SK-N-SH treated with all-trans-retinoic acid at 6 μM for 48 hours (cell line): Measurements from ENCODE around the gene THRB.

Source experiments
- ATAC-seq: fragments of 200-7000 bp; cut with Tn5 transposase; 3 replicates; pipeline ENCODE4 v1.9.1; 2020; ENCODE audit warnings: mild to moderate bottlenecking, moderate library complexity
- ARNTL ChIP-seq: fragments of 450-650 bp; formaldehyde crosslinking; IDR thresholded peaks from 2 replicates; pipeline ENCODE4 v1.5.0; 2020; ENCODE audit warnings: low read depth, mild to moderate bottlenecking, moderate library complexity, borderline replicate concordance
- BACH2 ChIP-seq: fragments of 250-450 bp; sonication (Bioruptor Pico); IDR thresholded peaks from 2 replicates; pipeline ENCODE4 v1.9.0; 2021; ENCODE audit warnings: mild to moderate bottlenecking, borderline replicate concordance
- CSDC2 ChIP-seq: fragments of 250-450 bp; sonication (Bioruptor Pico); IDR thresholded peaks from 2 replicates; pipeline ENCODE4 v1.5.0; 2020; ENCODE audit warnings: mild to moderate bottlenecking, moderate library complexity
- ESRRG ChIP-seq: fragments of 250-450 bp; sonication (Bioruptor Pico); IDR thresholded peaks from 2 replicates; pipeline ENCODE4 v1.6.1; 2021; ENCODE audit warnings: mild to moderate bottlenecking
- GLIS3 ChIP-seq: fragments of 250-450 bp; sonication (Bioruptor Pico); IDR thresholded peaks from 2 replicates; pipeline ENCODE4 v1.5.0; 2020; ENCODE audit warnings: mild to moderate bottlenecking, moderate library complexity
- ISL1 ChIP-seq: fragments of 250-450 bp; sonication (Bioruptor Pico); IDR thresholded peaks from 2 replicates; pipeline ENCODE4 v2.1.2; 2022; ENCODE audit warnings: mild to moderate bottlenecking, moderate library complexity
- OSR1 ChIP-seq: fragments of 250-450 bp; sonication (Bioruptor Pico); IDR thresholded peaks from 2 replicates; pipeline ENCODE4 v1.8.0; 2022; ENCODE audit warnings: moderate library complexity, mild to moderate bottlenecking, inconsistent platforms
- PPARA ChIP-seq: fragments of 250-450 bp; sonication (Bioruptor Pico); IDR thresholded peaks from 2 replicates; pipeline ENCODE4 v1.5.0; 2020; ENCODE audit warnings: mild to moderate bottlenecking, borderline replicate concordance
- RARB ChIP-seq: fragments of 250-450 bp; sonication (Bioruptor Pico); IDR thresholded peaks from 2 replicates; pipeline ENCODE4 v1.8.0; 2021; ENCODE audit warnings: mild to moderate bottlenecking, moderate library complexity
- SNAI2 ChIP-seq: fragments of 250-450 bp; sonication (Bioruptor Pico); IDR thresholded peaks from 2 replicates; pipeline ENCODE4 v1.5.0; 2020; ENCODE audit warnings: mild to moderate bottlenecking, moderate library complexity
- TCF4 ChIP-seq: fragments of 250-450 bp; sonication (Bioruptor Pico); IDR thresholded peaks from 2 replicates; pipeline ENCODE4 v1.8.0; 2021; ENCODE audit warnings: mild to moderate bottlenecking, moderate library complexity, borderline replicate concordance
- TOX ChIP-seq: fragments of 250-450 bp; sonication (Bioruptor Pico); IDR thresholded peaks from 2 replicates; pipeline ENCODE4 v1.8.0; 2021; ENCODE audit warnings: mild to moderate bottlenecking, moderate library complexity, borderline replicate concordance
- ZC3H10 ChIP-seq: fragments of 250-450 bp; sonication (Bioruptor Pico); IDR thresholded peaks from 2 replicates; pipeline ENCODE4 v1.5.1; 2021; ENCODE audit warnings: mild to moderate bottlenecking, moderate library complexity
- ZFP3 ChIP-seq: fragments of 250-450 bp; sonication (Bioruptor Pico); IDR thresholded peaks from 2 replicates; pipeline ENCODE4 v1.5.0; 2020; ENCODE audit warnings: mild to moderate bottlenecking, moderate library complexity
- ZFP30 ChIP-seq: fragments of 450-650 bp; formaldehyde crosslinking; IDR thresholded peaks from 2 replicates; pipeline ENCODE4 v1.5.0; 2022; ENCODE audit warnings: mild to moderate bottlenecking, moderate library complexity
- ZNF565 ChIP-seq: fragments of 450-650 bp; formaldehyde crosslinking; conservative IDR thresholded peaks from 2 replicates; pipeline ENCODE4 v1.5.0; 2020; ENCODE audit warnings: low read depth, mild to moderate bottlenecking, moderate library complexity
- ZNF70 ChIP-seq: fragments of 450-650 bp; formaldehyde crosslinking; IDR thresholded peaks from 2 replicates; pipeline ENCODE4 v1.5.0; 2020; ENCODE audit warnings: mild to moderate bottlenecking, moderate library complexity
- ZNF8 ChIP-seq: fragments of 450-650 bp; formaldehyde crosslinking; IDR thresholded peaks from 2 replicates; pipeline ENCODE4 v1.5.0; 2020; ENCODE audit warnings: mild to moderate bottlenecking, moderate library complexity
- TF ChIP-seq, protein P1 (sequence below): fragments of 250-450 bp; sonication (Bioruptor Pico); IDR thresholded peaks from 2 replicates; pipeline ENCODE4 v1.5.0; 2020; ENCODE audit warnings: mild to moderate bottlenecking, moderate library complexity
- TF ChIP-seq, protein P2 (sequence below): fragments of 250-450 bp; sonication (Bioruptor Pico); IDR thresholded peaks from 2 replicates; pipeline ENCODE4 v1.5.1; 2020; ENCODE audit warnings: low read depth, mild to moderate bottlenecking, moderate library complexity
- TF ChIP-seq, protein P3 (sequence below): fragments of 250-450 bp; sonication (Bioruptor Pico); IDR thresholded peaks from 2 replicates; pipeline ENCODE4 v1.8.0; 2020; ENCODE audit warnings: mild to moderate bottlenecking, moderate library complexity, borderline replicate concordance
- TF ChIP-seq, protein P4 (sequence below): fragments of 250-450 bp; sonication (Bioruptor Pico); IDR thresholded peaks from 2 replicates; pipeline ENCODE4 v1.5.1; 2021; ENCODE audit warnings: mild to moderate bottlenecking, moderate library complexity
- TF ChIP-seq, protein P5 (sequence below): fragments of 250-450 bp; sonication (Bioruptor Pico); IDR thresholded peaks from 2 replicates; pipeline ENCODE4 v1.8.0; 2021; ENCODE audit warnings: low read depth, mild to moderate bottlenecking, moderate library complexity, borderline replicate concordance

The THRB gene

DNA sequence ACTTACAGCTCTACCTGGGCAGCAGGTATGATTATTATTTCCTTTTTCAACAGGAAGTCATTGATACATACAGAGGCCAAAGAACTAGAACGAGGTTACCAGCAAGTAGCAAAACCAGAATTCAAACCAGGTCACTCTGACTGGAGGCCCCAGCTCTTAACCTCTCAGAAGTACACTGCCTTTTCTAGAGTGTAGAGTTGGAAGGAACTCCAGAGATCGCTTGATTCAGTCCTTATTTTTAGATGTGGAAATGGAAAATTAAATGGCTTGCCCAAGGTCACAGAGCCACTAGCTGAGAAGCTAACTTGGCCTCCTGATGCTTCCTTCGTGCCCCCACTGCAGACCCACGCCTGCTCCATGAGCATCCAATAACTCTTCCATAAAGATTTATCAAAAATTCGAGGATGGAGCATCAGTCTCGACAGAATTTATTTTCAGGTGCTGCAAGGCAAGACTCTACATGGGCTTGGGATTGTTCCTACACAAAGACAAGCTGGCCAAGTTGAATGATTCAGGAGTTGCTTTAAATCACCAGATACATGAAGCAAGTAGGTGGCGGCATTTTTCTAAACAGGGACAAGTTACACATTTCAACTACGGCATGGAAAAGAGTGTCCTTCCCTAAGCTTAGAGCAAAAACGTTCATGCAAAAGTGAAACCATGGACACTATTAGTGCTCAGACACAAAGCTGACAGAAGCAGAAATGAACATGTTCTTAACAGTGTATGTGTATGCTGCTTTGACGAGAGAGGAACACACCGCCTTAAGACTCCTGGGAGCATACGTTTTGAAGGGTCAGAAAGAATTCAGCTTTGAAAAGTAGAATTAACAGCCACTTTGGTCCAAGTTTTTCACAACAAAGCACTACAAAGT is 235.7 kb downstream of the THRB start:
- TF ChIP-seq BACH2 (CRISPR knock-in tag), result no peak
- TF ChIP-seq ZNF70 (CRISPR knock-in tag), result no peak
- no peak for TF ChIP-seq OSR1 (CRISPR knock-in tag)
- no peak for TF ChIP-seq TOX (CRISPR knock-in tag)
- TF ChIP-seq ZNF565 (CRISPR knock-in tag), result no peak
- no peak for TF ChIP-seq SNAI2 (CRISPR knock-in tag)
- no peak for TF ChIP-seq ISL1 (CRISPR knock-in tag)
- TF ChIP-seq, protein P1, sequence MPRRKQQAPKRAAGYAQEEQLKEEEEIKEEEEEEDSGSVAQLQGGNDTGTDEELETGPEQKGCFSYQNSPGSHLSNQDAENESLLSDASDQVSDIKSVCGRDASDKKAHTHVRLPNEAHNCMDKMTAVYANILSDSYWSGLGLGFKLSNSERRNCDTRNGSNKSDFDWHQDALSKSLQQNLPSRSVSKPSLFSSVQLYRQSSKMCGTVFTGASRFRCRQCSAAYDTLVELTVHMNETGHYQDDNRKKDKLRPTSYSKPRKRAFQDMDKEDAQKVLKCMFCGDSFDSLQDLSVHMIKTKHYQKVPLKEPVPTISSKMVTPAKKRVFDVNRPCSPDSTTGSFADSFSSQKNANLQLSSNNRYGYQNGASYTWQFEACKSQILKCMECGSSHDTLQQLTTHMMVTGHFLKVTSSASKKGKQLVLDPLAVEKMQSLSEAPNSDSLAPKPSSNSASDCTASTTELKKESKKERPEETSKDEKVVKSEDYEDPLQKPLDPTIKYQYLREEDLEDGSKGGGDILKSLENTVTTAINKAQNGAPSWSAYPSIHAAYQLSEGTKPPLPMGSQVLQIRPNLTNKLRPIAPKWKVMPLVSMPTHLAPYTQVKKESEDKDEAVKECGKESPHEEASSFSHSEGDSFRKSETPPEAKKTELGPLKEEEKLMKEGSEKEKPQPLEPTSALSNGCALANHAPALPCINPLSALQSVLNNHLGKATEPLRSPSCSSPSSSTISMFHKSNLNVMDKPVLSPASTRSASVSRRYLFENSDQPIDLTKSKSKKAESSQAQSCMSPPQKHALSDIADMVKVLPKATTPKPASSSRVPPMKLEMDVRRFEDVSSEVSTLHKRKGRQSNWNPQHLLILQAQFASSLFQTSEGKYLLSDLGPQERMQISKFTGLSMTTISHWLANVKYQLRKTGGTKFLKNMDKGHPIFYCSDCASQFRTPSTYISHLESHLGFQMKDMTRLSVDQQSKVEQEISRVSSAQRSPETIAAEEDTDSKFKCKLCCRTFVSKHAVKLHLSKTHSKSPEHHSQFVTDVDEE, result no peak
- TF ChIP-seq, protein P2, sequence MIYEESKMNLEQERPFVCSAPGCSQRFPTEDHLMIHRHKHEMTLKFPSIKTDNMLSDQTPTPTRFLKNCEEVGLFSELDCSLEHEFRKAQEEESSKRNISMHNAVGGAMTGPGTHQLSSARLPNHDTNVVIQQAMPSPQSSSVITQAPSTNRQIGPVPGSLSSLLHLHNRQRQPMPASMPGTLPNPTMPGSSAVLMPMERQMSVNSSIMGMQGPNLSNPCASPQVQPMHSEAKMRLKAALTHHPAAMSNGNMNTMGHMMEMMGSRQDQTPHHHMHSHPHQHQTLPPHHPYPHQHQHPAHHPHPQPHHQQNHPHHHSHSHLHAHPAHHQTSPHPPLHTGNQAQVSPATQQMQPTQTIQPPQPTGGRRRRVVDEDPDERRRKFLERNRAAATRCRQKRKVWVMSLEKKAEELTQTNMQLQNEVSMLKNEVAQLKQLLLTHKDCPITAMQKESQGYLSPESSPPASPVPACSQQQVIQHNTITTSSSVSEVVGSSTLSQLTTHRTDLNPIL (CRISPR knock-in tag), result no peak
- TF ChIP-seq ZC3H10, result no peak
- TF ChIP-seq TCF4, result no peak
- no peak for TF ChIP-seq PPARA (CRISPR knock-in tag)
- TF ChIP-seq ZFP30 (CRISPR knock-in tag), result no peak
- no peak for TF ChIP-seq ZNF8 (CRISPR knock-in tag)
- no peak for TF ChIP-seq ESRRG
- no peak for TF ChIP-seq GLIS3 (CRISPR knock-in tag)
- TF ChIP-seq RARB (CRISPR knock-in tag), result no peak
- TF ChIP-seq, protein P3, sequence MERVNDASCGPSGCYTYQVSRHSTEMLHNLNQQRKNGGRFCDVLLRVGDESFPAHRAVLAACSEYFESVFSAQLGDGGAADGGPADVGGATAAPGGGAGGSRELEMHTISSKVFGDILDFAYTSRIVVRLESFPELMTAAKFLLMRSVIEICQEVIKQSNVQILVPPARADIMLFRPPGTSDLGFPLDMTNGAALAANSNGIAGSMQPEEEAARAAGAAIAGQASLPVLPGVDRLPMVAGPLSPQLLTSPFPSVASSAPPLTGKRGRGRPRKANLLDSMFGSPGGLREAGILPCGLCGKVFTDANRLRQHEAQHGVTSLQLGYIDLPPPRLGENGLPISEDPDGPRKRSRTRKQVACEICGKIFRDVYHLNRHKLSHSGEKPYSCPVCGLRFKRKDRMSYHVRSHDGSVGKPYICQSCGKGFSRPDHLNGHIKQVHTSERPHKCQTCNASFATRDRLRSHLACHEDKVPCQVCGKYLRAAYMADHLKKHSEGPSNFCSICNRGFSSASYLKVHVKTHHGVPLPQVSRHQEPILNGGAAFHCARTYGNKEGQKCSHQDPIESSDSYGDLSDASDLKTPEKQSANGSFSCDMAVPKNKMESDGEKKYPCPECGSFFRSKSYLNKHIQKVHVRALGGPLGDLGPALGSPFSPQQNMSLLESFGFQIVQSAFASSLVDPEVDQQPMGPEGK (CRISPR knock-in tag), result no peak
- no peak for TF ChIP-seq ARNTL (CRISPR knock-in tag)
- no peak for TF ChIP-seq ZFP3
- no peak for ATAC-seq

DNA sequence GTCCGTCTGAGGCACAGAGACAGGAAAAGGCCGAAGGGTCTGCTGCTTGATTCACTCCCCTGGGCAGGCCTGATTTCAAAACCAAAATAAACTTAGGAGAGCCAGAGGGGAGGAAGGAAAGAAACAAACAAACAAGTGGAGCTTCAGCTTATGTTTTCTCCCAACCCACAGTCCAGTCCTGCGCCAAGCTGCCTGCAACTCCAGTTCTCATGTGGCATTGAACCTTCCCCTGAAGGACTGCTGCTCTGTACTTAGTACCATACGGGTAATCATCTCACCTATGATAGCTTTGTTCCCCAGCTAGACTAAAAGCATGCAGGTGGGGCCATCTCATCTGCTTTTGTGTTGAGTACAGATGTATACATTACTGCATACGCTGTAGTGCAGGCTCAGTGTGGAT is 236.4 kb downstream of the THRB start:
- ATAC-seq, result no peak
- TF ChIP-seq ZFP30 (CRISPR knock-in tag), result no peak

DNA sequence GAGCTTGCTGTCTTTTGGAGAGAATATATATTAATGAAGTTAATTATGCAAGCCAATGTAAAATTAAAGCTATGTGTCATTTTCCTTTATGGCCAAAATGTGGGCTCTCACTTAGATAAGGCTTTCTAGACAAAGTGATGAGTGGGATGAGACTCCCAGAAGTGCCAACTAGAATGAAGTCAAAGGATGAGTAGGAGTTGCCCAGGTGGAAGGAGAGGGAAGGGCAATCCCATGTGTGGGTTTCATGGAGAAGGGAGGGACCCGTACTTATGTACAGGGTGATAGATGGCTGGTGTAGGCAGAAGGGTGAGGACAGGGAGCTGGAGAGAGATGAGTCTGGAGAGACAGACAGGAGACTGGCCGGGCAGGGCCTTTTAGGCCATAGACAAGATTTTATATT is 239.2 kb downstream of the THRB start:
- ATAC-seq, result no peak
- TF ChIP-seq ESRRG (no peak), BACH2 (CRISPR knock-in tag) (no peak), ZFP30 (CRISPR knock-in tag) (no peak), TOX (CRISPR knock-in tag) (no peak), CSDC2 (CRISPR knock-in tag) (no peak), GLIS3 (CRISPR knock-in tag) (no peak), ZNF70 (CRISPR knock-in tag) (no peak), OSR1 (CRISPR knock-in tag) (no peak), ZNF8 (CRISPR knock-in tag) (no peak)
- TF ChIP-seq, protein P2 (CRISPR knock-in tag), result no peak
- TF ChIP-seq, protein P4, sequence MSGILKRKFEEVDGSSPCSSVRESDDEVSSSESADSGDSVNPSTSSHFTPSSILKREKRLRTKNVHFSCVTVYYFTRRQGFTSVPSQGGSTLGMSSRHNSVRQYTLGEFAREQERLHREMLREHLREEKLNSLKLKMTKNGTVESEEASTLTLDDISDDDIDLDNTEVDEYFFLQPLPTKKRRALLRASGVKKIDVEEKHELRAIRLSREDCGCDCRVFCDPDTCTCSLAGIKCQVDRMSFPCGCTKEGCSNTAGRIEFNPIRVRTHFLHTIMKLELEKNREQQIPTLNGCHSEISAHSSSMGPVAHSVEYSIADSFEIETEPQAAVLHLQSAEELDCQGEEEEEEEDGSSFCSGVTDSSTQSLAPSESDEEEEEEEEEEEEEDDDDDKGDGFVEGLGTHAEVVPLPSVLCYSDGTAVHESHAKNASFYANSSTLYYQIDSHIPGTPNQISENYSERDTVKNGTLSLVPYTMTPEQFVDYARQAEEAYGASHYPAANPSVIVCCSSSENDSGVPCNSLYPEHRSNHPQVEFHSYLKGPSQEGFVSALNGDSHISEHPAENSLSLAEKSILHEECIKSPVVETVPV (CRISPR knock-in tag), result no peak
- TF ChIP-seq, protein P5, sequence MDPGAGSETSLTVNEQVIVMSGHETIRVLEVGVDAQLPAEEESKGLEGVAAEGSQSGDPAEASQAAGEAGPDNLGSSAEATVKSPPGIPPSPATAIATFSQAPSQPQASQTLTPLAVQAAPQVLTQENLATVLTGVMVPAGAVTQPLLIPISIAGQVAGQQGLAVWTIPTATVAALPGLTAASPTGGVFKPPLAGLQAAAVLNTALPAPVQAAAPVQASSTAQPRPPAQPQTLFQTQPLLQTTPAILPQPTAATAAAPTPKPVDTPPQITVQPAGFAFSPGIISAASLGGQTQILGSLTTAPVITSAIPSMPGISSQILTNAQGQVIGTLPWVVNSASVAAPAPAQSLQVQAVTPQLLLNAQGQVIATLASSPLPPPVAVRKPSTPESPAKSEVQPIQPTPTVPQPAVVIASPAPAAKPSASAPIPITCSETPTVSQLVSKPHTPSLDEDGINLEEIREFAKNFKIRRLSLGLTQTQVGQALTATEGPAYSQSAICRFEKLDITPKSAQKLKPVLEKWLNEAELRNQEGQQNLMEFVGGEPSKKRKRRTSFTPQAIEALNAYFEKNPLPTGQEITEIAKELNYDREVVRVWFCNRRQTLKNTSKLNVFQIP (CRISPR knock-in tag), result no peak
- TF ChIP-seq, protein P3 (CRISPR knock-in tag), result no peak
- TF ChIP-seq, all 23 proteins: peak for 0
